HUDEP-2 (cell line): ENCODE results near the gene ZNF385C.

Source experiments
- DNase-seq, 76 experiments: peaks; one replicate each; lab custom pipeline; 2025; ENCODE audit not compliant: unreplicated experiment in 76 of 76; lab: John Stamatoyannopoulos, UW

ZNF385C gene

DNA sequence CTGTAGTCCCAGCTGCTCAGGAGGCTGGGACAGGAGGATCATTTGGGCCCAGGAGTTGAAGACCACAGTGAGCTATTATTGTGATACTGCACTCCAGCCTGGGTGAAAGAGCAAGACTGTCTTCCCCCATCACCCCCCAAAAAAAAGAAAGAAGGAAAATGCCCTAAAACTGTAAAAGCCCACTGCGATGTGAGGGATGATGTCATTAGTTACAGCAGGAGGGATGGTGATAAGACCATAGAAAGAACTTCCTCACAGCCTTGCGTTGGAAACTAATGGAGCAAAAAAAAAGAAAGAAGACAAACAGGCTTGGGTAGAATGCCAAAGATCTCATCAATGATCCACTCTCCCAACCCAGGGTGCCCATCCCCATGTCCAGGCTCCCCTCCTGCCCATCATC is 18.7 kb downstream of the ZNF385C start:
- no peak for DNase-seq

GRCh38 chr17:42078396-42079043 is 19.8 kb downstream of the ZNF385C start:
- peak in 9 of 76 experiments; percentile 9 to 56 (median 15) for DNase-seq

GRCh38 chr17:42077755-42078154 is 20.5 kb downstream of the ZNF385C start:
- no peak for DNase-seq

DNA sequence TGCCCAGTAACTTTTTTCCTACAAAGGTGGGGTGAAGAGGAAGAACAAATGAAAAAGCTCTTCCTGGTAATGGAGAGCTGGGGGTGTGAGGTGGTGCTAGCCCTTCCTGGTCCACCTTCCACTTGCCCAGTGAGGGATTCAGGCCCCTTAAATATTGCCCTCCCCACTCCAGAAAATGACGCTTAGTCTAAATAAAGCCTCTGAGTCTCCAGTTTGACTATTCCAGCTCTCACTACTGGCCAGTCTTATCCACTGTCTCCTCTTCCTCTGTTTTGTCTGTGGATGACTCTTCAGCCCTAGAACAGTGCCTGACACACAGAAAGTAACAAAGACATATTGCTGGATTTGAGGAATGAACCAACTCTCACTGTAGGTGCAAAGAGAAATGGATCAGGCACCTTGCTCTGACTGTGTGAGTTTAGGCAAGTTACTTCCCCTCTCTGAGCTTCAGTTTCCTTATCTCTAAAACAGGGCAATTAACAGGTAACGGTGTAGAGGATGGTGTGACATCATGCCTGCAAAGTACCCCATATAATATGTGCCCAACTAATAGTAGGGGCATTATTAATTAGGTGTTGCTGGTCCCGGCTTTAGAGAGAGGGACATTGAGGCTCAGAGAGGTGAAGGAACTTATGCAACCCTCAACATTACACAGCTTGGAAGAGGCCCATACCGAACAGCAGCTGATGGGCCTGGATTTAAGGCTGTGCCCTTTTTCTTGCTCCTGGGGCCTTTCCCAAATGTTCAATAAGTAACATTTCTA is 21.3 kb downstream of the ZNF385C start:
- DNase-seq, result no peak

GRCh38 chr17:42075789-42076188 is 22.5 kb downstream of the ZNF385C start:
- no peak for DNase-seq

DNA sequence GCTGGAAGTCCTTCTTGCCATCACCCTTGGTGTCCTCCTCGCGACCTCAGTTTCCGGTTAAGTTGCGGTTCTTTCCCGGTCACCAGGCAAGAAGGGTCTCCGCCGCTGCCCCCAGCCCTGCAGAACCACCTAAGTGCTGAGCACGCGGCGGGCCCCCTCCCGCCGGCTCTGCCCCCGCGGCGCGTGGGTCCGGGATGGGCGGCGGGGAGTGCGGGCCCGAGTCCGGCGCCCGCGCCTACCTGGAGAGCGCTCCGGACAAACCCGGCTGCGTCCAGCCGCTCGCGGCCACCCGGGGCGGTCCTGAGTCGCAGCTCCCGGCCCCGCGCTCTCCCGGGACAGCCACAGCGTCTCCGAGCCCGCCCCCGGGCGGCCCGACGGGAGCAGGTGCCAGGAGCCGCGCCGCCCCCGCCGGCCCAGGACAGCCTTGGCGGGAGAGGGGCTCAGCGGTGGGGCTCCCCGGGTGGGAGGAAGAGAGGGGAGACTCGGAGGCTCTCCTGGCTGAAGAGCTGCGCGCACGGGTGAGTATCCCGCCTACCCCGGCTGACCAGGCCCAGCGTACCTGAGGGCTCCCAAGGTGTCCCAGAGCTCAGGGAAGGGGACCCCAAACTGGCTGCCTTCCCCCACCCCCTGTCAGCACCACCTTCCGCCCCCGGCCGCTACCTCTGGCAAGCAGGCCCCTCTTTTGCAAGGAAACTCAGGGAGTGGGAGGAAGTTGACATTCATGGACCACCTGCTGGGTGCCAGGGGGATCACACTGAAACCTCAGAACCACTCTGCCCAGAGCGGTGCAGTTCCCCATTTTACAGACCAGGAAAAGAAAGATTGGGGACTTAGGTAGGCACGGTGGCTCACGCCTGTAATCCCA is 25.7 kb downstream of the ZNF385C start:
- no peak for DNase-seq

DNA sequence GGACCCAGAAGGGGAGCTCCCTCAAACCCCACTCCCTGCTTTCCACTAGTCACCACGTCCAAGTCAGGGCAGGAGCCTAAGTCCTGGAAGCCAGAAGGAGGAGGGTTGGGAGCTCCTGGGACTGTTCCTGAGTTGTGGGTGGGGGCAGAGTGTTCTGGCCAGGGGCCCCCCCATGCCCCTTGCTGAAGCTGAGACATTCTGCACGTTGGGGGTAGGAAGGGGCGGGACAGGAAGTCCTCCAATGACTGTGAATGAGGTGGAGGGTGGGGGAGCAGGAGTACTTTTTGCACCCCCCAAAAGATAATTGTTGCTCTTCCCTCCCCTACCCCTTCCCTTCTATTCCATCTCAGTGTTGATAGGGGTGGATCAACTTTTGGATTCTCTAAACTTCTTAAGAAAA is 26.5 kb downstream of the ZNF385C start:
- DNase-seq, result no peak

DNA sequence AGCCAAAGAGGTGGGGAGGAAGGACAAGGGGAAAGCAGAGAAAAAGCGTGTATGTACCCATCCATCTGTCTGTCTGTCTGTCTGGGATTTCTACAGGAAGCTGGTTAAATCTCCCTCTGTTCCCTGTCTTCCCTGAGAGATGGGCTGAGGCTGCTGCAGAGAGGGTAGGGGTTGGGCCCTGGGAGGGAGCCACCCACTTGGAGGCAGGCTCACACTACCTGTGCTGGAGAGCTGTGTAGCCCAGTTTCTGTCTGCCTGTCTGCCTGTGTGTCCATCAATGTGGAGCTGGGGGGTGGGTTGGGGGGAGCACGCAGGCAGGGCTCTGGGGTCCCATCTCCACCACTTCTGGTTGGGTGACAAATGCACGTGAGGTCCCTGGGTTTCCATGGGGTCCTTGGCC is 29.3 kb downstream of the ZNF385C start:
- DNase-seq, result peak in 1 of 76 experiments; percentile 6

GRCh38 chr17:42067371-42068091 is 30.7 kb downstream of the ZNF385C start:
- peak in 51 of 76 experiments; percentile 7 to 74 (median 41) for DNase-seq

DNA sequence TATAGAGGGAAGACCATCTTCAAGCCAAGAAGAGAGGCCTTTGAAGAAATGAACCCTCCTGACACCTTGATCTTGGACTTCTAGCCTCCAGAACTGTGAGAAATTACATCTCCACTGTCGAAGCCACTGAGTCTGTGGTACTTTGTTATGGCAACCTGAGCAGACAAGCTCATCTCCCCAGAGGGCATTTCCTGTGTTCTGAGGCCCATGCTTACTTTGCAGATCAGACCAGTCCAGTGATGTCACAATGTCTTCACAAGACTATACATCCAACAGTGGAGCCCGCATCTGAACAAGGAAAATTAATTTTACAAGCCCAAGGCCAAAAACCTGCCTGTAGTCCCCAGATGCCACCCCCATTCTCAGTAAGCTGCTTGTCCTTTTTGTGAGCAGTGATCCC is 33.1 kb downstream of the ZNF385C start:
- DNase-seq, result no peak

DNA sequence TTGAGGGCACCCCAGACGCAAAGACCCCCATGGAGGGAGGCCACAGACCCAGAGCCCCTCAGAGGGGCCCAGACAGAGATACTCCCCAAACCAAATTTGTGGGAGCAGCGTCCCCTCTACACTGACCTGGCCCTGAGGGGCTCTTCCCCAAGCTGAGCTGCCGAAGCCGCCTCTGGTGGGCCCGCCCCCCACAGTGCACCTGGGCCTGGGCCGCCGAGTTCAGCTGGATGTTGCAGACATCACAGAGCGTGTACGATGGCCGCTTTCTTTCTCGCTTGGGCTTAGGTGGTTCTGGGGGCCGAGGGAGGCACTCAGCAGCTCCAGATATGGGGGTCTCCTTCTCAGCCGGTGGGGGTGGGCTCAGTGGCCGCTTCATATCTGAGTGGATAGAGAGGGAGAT is 35.6 kb downstream of the ZNF385C start:
- DNase-seq, result no peak

DNA sequence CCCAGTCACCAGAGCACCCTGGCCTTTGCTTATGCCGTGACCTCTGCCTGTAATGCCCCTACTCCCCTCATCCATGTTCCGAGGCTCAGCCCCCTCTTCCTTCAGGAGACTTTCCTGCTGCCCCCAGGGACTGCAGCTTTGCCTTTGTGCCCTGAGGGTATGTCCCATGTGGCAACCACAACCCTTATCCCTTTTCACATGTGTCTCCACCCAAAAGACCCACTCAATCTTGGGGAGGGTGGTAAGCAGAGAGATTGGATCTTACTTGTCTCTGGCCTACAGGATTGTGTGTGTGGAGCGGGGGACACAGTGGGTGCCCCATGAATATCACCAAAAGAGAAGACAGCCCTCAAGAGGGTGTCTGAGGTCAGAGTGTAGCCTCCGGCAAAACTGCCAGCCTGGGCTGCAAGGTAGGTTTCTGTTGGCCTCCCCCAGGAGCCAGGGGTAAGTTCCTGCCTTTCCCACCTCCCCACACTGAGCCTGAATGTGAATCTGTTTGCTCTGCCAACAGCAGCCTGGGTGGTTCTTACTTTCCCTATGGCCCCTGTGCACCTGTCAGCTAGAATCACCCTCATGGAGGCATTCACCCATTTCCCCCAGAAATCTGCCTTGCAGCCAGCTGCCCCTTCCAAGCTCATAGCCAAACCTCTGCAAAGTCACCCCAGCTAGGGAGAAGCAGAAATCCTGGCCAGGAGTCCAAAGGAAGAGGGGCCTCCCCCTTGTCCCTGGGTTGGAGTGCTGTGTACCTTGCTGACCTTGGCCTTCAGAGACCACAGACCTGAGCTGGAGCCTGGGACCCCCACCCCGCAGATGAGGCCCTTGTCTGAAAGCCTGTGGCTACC is 36.4 kb downstream of the ZNF385C start:
- DNase-seq, result peak in 11 of 76 experiments; percentile 7 to 62 (median 40)

DNA sequence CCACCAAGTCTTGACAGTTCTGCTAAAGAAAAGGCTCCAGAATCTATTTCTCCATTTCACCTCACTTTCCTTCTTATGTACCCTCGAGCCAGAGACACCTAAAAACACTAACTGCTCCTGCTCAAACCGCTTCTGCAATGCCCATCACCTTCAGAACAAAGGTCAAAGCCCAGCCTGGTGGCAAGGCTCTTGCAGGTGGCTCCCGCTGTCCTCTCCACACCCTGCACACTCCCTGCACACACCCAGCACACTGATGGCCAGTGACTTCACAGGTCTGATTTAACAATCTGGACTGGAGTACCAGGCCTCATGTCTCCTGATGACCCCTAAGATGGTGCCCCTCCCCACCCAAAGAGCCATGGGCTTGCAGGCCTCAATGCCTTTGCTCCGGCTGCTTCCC is 38.0 kb downstream of the ZNF385C start:
- DNase-seq, result no peak

DNA sequence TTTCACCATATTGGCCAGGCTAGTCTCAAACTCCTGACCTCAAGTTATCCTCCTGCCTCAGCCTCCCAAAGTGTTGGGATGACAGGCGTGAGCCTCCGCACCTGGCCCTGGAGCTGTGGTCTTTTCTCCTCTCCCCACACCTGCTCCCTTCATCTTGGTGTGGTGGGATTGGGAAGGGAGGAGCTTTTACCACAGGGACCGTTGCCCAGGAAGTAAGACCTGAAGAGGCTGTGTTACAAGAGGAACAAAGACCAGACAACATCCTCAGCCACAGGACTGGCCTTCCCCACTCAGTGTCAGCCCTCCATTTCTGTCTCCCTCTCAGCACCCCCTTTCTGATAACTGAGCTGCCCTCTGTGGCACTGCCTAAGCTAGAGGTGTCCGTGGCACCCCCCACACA is 38.5 kb downstream of the ZNF385C start:
- no peak for DNase-seq

DNA sequence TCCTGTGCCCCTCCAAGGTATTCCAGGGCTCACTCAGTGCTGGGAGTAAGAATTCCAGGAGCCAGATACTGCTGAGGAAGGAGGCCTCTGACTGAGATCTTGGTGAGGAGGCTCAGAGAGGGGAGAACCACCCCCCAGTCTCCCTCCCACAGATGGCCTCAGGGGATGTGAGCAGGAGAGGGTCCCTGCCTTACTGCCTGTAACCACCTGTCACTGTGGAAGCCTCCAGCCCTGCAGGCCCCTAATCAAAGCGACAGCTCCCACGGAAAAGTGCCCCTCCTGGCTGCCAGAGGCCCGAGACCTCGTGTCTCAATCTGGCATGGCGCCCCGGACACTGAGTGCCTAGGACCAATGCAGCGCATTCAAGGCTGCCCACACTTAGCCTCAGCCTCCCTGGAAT is 40.2 kb downstream of the ZNF385C start:
- no peak for DNase-seq

- no peak for DNase-seq
Observed at GRCh38 chr17:42056635-42057034, 41.6 kb downstream of the ZNF385C start.

DNA sequence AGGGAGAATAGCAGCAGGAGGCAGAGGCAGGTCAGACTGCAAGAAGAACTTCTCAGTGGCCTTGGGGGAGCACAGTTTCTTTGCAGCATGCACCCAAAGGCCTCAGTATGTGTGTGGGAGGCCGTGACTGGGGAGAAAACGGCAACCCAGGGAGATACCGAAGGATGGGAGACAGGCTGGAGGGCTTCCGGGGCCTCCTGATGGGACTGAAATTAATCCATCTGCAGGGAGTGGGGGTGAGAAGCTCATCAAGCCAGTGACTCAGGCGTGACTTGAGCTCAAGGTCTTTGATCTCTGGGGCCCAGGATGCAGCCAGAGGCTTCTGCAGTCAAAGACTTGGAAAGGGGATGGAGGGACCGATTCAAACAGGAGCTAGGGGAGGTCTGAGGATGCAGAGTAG is 42.8 kb downstream of the ZNF385C start:
- DNase-seq, result no peak

GRCh38 chr17:42055027-42055426 is 43.2 kb downstream of the ZNF385C start:
- no peak for DNase-seq

GRCh38 chr17:42053731-42054500 is 44.4 kb downstream of the ZNF385C start:
- no peak for DNase-seq
